Measurements from ENCODE around the gene LGALS4. TPM values are rescaled to one million over a fixed set of nuclear protein-coding genes. Genes with fewer than 3 reads are reported as not detected.

The LGALS4 gene
- total and polyA plus RNA-seq, 9 of the 15 experiments (the other 6 are each of a cell fraction or from before 2014, with no cell fraction given): 0.08 to 1.1 (median 0.30) TPM; not detected in 3

- TF ChIP-seq ZNF318 (IDR thresholded peaks at IDR 0.05; ENCODE audit: borderline replicate concordance in 1 of 2, low read depth in 1 of 2) (peak in 1 of 2 experiments; percentile 25; a peak in 1 of 4 replicates), ATF7 (IDR thresholded peaks at IDR 0.05) (peak; percentile 58; the same call in 1 of the 2 replicates), DACH1 (IDR thresholded peaks at IDR 0.05; ENCODE audit: partially characterized antibody) (peak; percentile 87), XRCC3 (IDR thresholded peaks at IDR 0.05) (no peak), GABPB1 (CRISPR knock-in tag; IDR thresholded peaks at IDR 0.05) (no peak), NUFIP1 (IDR thresholded peaks at IDR 0.05; ENCODE audit: partially characterized antibody) (no peak), TRIM24 (IDR thresholded peaks at IDR 0.05) (peak; percentile 59 to 64; a peak in 3 of 4 replicates), SMAD3 (CRISPR knock-in tag; conservative IDR thresholded peaks at IDR 0.05) (no peak), ILF3 (IDR thresholded peaks at IDR 0.05; ENCODE audit: borderline replicate concordance) (no peak), ZKSCAN3 (CRISPR knock-in tag; IDR thresholded peaks at IDR 0.05) (no peak), PRPF4 (IDR thresholded peaks at IDR 0.05; ENCODE audit: insufficient read depth, low read depth, low read length, poor library complexity, severe bottlenecking) (no peak), SMARCA5 (IDR thresholded peaks at IDR 0.05) (peak; percentile 61), CHAMP1 (IDR thresholded peaks at IDR 0.05) (no peak), ZBTB2 (IDR thresholded peaks at IDR 0.05) (0 out of 2 replicates have a peak, but pooled peaks have one; percentile 31), CBX2 (IDR thresholded peaks at IDR 0.05; ENCODE audit: insufficient read depth, low read length, poor library complexity, severe bottlenecking) (no peak), ZNF146 (CRISPR knock-in tag; IDR thresholded peaks at IDR 0.05; ENCODE audit: unreplicated experiment) (no peak)
Observed at GRCh38 chr19:38819231-38819920, 6.6 kb upstream of the LGALS4 start (continued).
